Stimulated activated CD4-positive, alpha-beta T cell treated with anti-CD3 and anti-CD28 coated beads, TNF-alpha, amount 100 ng/mL, for 24 hours (primary cell): ENCODE measurements around the gene PPM1J.

Experiments
- DNase-seq, 3 experiments: peaks; one replicate each; pipeline ENCODE4 v3.0.0-alpha.2; 2020; ENCODE audit warnings: low read depth in 3 of 3

The PPM1J gene

DNA sequence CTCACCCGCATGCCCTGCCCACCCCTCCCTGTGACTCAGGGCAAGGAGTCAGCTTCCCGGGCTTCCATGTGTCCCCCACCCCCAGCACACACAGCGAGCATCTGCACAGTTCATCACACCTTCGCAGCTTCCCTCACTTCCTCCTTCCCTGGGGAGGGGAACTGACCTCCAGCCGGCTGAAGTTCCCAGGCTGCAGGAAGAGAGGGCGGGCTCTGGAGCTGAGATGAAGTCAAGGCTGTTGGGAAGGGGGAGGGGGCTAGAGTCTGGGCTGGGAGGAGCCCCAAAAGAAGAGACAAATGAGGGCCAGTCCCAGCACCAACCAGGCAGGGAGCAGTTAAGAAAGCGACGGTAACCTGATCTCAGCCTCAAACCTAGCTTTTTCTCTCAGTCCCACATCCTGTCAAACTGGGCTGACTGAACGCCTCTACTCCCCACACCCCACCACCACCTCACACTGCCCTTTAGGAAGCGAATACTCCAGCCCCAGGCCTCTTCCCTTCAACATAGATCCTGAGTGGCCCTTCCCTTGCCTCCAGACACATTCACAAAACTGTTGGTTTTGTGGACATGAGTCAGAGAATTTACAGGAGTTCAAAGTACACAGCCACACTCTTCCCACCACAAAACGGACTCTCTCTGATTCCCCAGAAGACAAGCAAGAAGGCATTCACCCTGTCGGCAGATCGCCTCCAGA, 10.1 kb downstream of the PPM1J start:
- peak in 1 of 3 experiments; percentile 49 for DNase-seq

DNA sequence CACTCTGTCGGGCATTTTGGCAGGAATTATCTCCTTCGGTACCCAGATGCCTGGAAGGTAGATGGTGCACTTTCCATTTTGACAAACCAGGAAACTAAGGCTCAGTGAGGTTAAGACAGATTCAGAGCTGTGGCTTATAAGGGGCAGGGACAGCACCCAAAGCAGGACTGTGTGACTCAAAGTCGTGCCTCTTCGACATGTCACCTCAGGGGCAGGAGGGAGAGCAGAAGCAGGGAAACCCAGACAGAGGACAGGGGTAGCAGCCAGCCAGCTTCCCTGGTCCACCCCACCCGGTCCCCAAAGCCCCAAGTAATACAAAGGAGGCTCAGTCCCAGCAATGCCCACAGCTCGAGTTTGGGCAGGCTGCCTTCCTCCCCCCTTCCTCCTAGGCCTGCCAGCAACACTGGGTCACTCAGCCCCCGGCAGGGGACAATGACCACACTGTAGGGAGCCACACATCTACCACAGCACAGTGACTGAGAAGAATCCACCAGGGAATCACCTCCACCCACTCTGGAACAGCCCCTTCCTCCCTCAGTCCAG, 10.7 kb downstream of the PPM1J start:
- DNase-seq: peak in 1 of 3 experiments; percentile 30

DNA sequence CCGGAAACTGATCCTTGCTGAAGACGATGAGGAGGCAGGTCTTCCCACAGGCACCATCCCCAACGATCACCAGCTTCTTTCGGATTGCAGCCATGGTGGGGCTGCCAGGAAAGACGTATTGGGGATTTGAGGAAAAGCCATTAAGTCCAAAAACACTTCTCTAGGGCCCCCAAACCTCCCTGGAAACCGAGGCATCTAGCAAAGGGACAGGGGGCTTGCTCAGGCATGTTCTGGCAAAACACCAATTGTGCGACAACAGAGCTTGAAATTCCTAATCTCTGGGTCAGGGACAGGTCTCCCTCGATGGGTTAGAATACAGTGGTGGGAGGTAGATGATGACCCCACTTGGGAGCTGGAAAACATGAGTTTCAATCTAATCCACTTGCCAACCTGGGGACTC, 11.4 kb downstream of the PPM1J start:
- no peak for DNase-seq

DNA sequence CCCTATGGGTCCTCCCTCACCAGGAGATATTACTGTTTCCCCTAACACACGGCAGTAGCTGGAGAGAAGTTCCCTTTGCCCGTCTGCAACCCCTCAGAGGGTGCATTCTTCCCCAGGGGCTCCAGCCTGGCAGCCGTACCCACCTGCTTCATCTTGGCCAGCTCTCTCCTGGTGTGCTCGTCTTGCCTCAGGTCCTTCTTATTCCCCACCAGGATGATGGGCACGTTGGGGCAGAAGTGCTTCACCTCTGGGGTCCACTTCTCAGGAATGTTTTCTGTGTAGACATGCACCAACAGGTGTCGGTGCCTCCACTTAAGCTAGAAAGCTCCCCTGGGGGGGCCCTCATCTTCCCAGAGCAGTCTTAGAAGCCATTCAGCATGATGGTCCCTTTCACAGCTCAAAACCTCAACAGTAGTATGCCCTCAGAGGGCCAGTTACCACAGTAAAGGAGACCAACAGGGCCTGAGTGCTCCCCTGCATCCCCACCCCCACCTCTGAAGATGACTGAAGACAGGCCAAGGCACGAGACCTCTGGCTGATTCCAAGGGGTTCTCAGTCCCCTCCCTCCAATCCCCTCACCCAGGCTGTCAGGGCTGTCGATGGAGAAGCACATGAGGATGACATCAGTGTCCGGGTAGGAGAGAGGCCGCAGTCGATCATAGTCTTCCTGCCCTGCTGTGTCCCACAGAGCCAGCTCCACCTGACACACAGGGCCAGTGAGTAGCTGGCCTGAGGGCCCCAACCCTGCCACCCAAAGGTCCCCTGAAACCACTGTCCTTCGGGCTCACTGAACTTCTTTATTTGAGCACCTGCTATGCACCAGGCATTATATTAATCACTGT, 12.5 kb downstream of the PPM1J start:
- no peak for DNase-seq

DNA sequence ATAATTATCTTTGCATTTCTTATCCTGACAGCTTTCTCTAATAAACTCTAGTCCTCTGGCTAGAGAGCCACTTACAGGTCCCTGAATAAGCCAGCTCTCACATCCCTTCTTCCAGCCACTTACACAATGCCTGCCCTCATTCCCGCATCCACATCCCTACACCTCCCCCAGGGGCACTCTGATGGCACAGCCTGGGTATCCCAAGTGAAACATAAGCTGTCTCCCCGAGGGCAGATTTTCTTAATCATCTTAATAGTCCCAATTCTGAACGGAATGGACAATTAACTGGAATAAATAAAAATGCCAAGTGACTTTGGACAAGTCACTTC, 13.1 kb downstream of the PPM1J start:
- DNase-seq: no peak

DNA sequence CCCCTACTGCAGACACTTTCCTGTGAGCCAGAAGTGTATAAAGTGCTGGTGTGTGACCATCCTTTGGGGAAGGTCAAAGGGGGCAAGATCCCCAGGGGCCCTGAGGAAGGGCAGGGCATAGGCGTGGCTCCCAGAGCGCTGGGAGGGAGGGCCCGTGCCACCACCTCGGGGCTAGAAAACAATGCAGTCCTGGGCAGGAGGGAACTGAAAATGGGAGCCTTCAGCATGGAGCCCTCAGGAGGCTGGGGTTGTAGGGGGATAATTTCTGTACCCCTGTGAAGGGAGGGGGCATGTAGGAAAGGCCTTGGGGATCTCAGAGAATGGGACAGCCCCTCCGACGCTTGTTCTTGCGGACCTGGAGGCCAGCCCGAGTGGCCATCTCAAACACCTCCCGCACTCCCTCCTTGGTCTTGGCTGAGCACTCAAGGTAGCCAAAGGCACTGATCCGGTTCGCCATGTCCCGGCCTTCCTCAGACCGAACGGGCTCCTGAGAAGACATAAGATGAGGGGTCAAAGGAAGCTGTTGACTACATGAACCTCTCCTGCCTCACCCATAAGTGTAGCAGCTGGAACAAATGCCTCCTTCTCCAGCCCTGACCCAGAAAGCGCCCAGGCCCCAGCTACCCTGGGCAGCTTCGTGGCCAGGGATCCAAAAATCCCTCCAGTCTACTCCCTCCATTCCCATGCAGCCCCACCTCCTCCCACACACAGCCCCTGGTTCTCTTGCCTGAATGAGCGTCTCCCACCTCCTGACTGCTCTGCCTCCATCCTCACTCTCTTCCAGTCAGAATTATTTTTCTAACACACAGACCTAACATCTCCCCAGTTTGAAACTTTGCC, 13.7 kb downstream of the PPM1J start:
- no peak for DNase-seq

DNA sequence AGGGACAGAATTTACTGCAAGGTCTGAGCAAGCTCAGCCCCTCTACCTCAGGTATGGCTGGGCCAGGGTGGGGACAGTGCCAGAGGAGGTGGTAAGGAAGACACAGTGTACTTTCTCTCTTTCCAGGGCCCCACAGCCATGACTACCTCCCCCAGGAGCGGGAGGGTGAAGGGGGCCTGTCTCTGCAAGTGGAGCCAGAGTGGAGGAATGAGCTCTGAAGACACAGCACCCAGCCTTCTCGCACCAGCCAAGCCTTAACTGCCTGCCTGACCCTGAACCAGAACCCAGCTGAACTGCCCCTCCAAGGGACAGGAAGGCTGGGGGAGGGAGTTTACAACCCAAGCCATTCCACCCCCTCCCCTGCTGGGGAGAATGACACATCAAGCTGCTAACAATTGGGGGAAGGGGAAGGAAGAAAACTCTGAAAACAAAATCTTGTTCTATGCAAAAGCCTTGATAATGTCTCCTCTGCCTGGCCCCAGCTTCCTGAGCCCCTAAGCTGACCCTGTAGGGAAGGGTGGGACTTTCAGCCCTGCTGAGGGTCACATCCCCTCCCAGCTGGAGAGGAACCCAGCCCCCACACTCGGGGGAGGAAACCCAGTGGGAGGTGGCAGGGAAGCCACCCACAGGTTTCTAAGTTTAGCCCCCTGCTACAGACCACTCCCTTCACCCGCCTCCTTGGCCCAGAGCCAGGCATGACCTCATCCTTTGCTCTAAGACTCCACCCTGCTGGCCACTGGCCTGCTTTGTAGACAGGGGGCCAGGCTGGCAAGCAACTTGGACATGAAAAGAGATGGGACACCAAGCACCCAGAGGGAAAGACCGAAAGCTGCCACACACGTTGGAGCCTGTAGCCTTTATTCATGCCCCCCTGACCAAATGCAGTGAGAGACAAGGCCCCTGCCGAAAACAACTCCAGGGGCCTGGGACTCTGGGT, 14.6 kb downstream of the PPM1J start:
- peak in 1 of 3 experiments; percentile 71 for DNase-seq

DNA sequence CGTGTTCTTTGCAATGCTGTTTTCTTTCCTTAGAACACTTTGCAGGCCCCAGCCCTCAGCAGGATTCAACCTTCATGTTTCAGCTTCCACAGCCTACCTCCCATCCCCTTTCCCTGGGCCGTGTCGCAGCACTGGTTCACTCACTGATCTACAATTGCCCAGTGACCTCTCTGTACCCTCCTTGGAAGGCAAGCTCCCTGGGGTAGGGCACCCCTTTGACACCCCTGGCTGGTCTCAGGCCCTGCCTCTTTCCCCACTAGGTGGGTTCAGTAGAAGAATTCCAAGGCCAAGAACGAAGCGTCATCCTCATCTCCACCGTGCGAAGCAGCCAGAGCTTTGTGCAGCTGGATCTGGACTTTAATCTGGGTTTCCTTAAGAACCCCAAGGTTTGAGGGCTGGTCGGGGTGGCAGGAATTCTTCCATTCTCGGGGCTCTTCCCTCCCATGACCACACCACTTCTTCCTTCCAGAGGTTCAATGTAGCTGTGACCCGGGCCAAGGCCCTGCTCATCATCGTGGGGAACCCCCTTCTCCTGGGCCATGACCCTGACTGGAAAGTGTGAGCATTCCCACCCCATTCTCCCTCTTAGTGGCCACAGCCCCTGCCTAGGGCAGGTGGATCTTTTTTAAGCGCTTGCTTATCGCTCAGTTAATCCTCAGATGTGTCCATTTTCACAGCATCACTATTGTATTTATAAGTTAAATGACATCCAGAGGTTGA, 15.5 kb downstream of the PPM1J start:
- DNase-seq: no peak

DNA sequence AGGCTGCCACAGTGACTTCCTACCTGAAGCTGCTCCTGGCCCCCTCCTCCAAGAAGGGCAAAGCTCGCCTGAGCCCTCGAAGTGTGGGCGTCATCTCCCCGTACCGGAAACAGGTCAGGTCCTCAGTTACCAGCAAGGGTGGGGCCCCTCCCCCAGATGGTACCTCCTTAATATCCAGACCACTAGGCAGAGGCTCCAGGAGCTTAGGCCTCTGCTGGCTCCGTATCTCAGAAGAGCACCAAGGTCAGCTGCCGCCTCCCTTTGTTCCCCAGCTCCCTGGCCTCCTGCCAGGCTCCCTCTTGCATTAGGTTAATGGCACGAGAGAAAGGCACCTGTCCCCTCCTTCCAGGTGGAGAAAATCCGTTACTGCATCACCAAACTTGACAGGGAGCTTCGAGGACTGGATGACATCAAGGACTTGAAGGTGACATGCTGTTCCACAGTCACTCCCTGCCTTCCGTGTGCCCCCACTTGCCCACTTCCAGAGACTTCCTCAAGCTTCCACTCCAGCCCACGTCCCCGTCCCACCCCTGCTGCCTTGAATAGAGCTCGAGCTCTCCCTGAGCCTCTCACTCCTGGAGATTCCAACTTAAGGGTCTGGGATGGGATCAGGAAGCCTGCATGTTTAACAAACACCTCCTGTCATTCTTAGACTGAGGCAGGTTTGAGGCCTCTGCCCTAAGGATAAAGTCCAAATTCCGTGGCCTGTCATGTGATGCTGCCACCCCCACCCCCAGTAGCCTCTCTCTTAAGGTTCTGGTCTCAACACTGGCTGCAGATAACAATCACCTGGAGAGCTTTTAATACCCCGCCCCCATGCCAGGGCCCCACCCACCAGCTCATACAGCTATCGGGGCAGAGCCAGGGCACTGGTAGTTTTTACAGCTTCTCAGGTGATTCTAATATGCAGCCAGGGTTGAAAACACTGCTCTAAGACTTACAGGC, 16.5 kb downstream of the PPM1J start:
- DNase-seq: no peak

DNA sequence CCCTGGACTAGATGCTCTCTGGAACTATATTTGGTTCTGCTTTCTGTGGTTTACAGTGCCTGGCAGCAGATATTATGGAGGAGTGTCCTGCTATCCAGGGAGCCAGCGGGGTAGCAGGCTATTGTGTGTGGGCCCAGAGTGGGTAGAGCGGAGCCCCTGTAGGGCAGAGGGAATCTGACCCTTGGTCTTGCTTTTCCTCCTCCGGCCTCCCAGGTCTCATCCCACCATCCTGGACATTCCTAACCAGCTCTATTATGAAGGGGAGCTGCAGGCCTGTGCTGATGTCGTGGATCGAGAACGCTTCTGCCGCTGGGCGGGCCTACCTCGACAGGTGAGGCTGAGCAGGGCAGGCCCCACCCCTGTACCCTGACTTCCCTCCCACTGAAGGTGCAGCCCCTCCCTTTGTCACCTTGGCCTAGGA, 17.3 kb downstream of the PPM1J start:
- DNase-seq: no peak

DNA sequence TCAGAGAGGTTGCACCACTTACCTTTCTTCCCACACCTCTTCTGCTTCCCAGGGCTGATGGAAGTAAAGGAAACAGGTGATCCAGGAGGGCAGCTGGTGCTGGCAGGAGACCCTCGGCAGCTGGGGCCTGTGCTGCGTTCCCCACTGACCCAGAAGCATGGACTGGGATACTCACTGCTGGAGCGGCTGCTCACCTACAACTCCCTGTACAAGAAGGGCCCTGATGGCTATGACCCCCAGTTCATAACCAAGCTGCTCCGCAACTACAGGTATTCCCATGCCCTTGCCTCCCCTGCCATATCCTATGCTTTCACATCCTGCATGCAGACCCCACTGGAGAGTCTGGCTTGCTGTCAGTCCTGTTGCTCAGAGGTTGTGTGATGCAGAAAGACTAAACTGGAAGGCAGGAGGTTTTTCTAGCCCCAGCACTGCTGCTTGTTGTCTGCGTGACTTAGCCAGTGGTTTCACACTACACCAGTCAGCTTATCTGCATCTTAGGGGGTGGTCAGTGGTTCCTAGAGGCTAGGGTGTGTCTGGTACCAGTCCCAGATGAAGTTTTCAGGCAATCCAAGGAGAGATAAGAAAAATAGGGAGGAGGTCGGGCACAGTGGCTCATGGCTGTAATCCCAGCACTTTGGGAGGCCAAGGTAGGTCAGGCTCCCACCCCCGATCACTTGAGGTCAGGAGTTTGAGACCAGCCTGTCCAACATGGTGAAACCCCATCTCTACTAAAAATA, 18.4 kb downstream of the PPM1J start:
- DNase-seq: no peak

DNA sequence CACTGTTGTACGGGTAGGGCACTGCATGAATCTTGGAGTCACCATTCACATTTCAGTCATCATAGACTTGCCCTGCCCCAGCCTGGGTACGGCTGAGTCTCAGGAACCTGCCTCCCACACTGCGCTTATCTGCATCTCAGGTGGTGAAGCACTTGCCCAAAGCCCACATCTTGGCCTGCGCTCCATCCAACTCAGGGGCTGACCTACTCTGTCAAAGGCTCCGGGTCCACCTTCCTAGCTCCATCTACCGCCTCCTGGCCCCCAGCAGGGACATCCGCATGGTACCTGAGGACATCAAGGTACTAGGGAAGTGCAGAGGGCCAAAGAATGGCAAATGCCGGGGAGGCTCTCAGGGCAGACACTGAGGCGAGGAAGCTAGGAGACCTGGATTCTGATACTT, 19.9 kb downstream of the PPM1J start:
- no peak for DNase-seq

DNA sequence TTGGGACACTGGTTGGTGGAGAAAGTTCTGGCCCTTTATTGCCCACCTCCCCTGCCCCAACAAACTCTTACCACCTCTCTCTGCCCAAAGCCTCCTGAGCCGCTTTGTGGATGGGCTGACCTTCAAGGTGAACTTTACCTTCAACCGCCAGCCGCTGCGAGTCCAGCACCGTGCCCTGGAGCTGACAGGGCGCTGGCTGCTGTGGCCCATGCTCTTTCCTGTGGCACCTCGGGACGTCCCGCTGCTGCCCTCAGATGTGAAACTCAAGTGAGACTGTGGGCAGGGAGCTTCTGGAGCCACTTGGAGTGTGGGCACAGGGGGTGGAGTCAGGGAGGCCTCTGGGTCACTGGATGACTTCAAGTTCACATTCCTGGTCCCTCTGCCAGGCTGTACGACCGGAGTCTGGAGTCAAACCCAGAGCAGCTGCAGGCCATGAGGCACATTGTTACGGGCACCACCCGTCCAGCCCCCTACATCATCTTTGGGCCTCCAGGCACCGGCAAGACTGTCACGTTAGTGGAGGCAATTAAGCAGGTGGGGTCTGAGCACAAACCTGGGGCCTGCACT, 20.7 kb downstream of the PPM1J start:
- DNase-seq: no peak

DNA sequence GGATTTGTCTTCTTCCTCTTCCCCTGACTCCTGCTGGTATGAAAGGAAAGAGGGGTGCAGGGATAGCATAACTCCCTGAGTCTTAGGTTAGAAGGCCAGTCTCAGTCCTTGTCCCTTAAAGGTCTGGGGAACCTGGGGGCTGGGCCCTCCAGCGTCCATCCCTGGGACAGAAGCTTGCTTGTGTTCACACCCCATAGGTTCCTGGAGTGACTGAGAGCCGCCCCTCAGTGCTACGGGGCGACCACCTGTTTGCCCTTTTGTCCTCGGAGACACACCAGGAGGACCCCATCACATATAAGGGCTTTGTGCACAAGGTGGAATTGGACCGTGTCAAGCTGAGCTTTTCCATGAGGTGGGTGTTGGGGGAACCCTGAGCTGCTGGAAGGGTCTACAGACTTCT, 21.3 kb downstream of the PPM1J start:
- no peak for DNase-seq

DNA sequence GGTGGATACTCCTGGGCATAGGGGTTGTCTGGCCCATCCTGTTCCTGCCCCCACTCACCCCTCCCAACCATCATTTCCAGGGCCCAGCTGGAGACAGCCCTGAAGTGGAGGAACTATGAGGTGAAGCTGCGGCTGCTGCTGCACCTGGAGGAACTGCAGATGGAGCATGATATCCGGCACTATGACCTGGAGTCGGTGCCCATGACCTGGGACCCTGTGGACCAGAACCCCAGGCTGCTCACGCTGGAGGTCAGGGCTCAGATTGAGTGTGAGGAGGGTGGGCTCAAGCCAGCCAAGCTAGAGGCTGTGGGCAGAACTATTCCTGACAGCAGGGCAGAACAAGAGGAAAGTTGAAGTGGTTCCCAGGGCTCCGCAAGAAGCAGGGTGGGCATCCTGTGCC, 22.5 kb downstream of the PPM1J start:
- no peak for DNase-seq

DNA sequence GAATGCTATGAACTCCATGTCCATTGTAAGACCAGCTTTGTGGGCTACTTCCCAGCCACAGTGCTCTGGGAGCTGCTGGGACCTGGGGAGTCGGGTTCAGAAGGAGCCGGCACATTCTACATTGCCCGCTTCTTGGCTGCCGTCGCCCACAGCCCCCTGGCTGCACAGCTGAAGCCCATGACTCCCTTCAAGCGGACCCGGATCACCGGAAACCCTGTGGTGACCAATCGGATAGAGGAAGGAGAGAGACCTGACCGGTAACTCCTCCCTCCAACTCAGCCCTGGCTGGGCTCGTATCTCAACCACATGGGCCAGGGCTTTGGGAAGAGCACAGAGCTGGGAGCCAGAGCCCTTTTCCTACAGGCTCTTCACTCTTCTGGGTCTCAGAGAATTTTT, 25.3 kb downstream of the PPM1J start:
- DNase-seq: no peak

DNA sequence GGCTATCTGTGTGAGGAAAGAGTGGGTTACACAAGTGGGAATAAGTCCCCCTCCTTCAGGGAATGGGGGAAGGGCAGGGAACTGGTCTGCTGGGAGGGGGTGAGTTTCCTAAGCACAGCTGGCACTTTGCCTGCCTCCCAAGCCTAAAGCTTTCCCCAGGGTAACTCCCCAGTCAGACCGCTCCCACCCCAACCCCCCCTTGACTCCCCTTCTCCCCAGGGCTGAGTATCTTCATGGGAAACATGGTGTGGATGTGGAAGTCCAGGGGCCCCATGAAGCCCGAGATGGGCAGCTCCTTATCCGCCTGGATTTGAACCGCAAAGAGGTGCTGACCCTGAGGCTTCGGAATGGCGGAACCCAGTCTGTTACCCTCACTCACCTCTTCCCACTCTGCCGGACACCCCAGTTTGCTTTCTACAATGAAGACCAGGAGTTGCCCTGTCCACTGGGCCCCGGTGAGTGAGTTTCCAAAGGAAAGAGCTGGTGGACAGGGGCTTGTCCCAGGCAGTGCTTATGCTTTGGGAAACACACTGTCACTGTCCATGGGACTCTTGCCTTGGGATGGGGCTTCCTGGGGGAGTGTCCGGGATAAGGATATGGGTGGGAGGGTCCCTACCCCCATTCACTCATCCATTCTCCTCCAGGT, 25.8 kb downstream of the PPM1J start:
- no peak for DNase-seq

DNA sequence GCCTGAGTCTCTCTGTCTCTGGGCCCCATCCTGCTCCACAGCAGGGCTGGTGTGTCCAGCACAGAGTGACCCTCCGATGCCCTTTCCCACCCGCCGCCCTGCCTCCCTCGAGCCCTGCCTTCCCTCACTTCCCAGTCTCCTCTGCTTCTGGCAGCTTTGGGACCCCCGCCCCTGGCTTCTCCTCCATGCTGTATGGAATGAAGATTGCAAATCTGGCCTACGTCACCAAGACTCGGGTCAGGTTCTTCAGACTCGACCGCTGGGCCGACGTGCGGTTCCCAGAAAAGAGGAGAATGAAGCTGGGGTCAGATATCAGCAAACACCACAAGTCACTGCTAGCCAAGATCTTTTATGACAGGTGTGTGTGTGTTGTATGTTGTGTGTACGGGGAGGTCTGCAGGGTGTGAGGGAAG, 26.3 kb downstream of the PPM1J start:
- no peak for DNase-seq
